GM21529 (cell line): Measurements from ENCODE around the gene JTB.
"Not testable (repeated sequence)": the region's sequence is repeated elsewhere in the genome, so short reads cannot be mapped to it uniquely, and the experiment has no call there.

Source experiments
- ATAC-seq: cut with Tn5 transposase; IDR thresholded peaks from one replicate; pipeline ENCODE4 v1.9.1; 2021; ENCODE audit not compliant: unreplicated experiment

The JTB gene

DNA sequence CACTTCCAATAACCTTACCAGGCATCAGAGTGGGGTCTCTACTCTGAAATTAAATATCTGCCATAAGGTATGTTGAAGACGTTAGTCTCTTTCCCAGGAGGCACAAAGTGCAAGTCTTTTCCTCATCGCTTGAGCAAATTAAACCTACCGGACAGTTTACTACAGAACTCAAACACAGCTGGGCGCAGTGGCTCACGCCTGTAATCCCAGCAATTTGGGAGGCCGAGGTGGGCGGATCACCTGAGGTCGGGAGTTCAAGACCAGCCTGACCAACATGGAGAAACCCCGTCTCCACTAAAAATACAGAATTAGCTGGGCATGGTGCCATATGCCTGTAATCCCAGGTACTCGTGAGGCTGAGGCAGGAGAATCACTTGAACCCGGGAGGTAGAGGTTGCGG is 1.6 kb upstream of the JTB start:
- not testable (repeated sequence) for ATAC-seq

- ATAC-seq: no peak
Measured at GRCh38 chr1:153978274-153978909, 918 bp upstream of the JTB start.

- no peak for ATAC-seq
Measured at GRCh38 chr1:153976819-153977249, 640 bp downstream of the JTB start.

- ATAC-seq: no peak
Measured at GRCh38 chr1:153973525-153973924, 3.9 kb downstream of the JTB start.

DNA sequence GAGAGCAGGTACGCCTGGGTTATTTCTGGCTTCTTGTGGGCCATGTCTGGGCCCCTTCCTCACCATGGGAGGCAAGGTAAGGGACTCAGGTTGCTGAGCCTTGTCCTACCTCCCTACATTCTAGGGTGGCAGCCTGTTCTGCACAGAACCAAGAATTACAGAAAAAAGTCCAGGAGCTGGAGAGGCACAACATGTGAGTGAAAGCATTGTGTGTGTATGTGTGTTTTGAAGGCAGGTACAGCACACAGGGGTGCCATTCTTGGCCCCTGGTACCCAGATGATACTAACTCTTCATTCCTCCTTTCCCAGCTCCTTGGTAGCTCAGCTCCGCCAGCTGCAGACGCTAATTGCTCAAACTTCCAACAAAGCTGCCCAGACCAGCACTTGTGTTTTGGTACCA is 4.4 kb downstream of the JTB start:
- ATAC-seq: no peak

GRCh38 chr1:153970346-153970745 is 7.1 kb downstream of the JTB start:
- ATAC-seq: no peak

DNA sequence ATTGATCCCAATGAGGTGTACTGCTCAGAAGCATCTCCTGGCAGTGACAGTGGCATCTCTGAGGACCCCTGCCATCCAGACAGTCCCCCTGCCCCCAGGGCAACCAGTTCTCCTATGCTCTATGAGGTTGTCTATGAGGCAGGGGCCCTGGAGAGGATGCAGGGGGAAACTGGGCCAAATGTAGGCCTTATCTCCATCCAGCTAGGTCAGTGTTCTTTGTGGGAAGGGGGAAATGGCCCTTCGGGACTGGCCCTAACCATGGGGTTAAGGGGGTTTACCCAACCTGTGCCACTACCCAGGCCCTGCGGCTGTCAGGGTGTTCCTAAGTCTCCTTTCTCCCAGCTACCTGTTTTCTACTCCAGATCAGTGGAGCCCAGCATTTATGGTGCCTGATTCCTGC is 8.5 kb downstream of the JTB start:
- no peak for ATAC-seq

DNA sequence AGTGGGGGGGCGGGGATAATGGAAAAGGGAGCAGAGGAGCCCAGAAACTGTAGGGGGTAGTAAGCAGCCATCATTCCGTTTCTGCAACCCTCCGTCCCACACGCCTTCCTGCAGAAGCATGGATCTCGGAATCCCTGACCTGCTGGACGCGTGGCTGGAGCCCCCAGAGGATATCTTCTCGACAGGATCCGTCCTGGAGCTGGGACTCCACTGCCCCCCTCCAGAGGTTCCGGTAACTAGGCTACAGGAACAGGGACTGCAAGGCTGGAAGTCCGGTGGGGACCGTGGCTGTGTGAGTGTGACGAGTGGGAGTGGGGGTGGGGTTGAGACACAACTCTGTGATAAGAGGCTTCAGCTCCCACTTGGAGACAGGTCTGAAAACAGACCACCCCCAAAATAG is 9.1 kb downstream of the JTB start:
- no peak for ATAC-seq

GRCh38 chr1:153968000-153968363 is 9.5 kb downstream of the JTB start:
- no peak for ATAC-seq

DNA sequence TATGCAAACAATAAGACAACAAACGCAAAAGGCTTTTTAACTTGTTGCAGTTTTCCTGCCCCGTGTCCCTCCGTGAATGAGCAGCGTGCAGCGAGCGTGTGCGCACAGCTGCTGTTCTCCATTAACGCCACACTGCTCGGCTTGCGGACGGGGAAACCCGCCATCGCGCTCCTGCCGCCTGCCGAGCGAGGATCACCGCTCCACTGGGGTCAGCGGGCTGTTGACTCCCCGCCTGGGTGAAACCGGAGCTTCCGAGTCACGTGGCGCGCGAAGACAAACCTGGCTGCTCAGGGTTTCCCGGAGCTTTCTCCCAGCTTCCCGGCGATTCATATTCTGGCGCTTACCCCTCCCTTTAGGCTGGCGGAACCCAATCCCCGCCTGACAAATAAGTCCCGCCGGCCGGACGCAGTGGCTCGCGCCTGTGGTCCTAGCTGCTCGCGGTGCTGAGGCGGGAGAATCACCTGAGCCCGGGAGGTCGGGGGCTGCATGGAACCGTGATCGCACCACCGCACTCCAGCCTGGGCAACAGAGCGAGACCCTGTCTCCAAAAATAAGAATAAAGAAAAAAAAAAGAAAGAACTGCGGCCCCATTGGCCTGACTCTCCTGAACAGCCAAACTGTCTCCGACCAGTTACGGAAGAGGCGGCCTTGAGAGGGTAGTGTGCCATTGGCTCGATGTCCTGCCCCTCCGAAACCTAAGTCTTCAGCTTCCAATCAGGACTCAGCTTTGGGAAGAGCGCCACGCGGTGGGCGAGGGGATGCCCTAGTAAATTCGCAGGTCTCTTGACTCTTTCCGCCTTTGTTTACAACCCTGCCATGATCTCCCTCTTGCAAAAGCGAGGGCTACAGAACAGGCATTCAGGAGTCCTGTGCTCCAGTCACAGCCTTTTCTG is 10.1 kb downstream of the JTB start, which contains the start of gene CREB3L4:
Gene CREB3L4, plus strand, starts transcription at position 796 of the 893 bp plus-strand sequence. CDS start 624 bp downstream, outside the sequence.
- ATAC-seq: peak; percentile 72

DNA sequence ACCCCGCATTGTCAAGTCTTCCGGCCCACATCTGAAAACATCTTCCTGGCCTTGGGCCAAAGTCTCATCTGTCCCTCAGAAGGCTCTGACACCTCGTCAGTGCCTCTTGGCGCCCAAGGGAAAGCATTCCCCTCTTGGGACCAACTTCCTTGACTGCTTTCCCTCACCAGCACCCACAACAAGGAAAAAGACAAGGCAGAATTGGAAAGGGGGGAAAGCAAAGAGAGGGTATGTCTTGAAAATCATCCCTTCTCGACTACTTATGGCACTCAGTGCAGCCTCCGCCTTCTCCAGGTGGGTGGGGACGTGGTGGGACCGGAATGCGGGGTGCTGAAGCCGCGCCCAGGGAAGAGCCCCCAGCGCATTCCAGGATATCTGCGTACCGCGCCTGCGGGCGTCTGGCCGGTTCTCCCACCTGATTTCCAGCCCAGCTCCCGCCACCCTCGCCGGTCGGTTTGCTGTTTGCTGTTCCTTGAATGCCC is 13.6 kb downstream of the JTB start:
- no peak for ATAC-seq

DNA sequence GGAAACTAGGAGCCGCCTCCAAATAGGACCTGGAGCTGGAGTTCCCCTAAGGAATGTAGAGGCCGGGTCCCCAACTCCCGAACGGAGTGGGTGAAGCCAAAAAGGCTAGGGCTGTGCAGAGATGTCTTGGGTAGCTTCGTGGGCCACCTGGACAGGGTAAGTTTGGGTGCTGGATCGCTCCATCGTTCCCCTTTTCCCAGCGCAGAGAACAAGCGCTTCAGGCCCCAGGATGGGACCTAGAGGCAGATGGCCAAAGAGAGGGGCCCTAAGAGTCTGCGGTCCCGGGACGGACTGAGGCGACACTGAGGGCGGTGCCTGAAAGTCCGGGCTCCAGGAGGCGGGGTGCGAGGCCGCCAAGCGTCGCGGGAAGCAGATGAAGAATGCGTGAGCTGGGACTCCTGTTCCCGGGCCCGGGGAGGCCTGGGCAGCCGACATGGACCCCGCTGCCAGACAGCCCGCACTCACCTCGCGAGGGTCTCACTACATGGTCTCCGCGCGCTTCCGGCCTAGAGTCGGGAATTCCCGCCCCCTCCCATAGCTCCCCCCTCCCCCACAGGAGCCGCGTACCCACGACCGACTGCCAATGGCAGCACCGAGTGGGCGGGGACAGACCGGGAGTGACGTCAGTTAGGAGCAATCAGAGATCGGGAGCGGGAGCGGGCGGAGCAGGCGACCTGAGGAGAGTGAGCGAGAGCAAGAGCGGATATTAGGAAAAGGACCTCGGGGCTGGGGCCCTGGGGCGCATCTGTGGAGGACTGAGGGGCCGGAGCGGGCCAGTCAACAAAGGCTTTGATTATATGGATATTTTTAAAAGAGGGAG is 14.2 kb downstream of the JTB start, which contains the start of gene SLC39A1:
Gene SLC39A1, minus strand, starts transcription at position 508 of the 820 bp plus-strand sequence. CDS start 822 bp downstream, outside the sequence.
- peak; percentile 48 for ATAC-seq

DNA sequence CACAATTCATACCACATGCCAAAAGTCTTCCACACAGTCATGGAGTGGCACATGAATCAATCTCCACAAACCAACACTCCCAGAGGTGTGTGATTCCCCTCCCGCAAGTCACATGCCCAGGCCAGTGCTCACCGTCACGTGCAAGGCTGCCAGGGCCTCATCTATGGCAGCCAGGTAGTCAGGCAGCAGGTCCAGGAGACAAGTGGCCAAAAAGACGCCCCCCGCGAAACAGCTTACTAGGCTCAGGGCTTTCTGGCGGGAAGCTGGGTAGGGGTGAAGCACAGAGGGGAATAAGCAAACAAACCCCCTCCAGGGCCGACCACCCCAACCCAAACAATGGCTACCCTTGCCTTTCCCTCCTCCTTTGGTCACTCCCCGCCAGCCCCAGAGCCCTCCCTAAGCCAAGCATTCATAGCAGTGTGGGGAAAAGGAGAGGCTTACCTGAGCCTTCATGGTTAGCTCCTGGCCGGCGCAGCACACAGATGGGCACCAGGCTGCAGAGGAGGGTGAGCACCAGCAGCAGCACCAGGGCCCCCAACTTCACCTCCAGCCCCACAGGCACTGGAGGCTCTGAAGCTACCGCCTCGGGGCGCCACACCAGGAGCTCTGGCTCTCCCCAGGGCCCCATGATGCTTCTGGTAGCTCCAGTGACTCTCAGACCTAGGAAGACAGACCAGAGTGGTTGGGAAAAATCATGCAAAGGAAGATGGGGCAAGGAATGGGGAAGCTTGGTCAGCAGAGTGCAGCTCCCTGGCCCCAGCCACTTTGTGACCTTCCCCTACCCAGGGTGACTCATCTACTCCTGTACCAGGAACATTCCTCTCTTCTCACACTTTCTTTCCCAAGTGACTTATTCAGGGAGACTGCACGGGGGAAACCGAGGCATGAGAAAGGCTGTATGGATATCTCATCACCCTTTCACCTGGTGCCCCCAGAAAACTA is 15.1 kb downstream of the JTB start:
- no peak for ATAC-seq

- no peak for ATAC-seq
Measured at GRCh38 chr1:153961421-153961820, 16.1 kb downstream of the JTB start.

DNA sequence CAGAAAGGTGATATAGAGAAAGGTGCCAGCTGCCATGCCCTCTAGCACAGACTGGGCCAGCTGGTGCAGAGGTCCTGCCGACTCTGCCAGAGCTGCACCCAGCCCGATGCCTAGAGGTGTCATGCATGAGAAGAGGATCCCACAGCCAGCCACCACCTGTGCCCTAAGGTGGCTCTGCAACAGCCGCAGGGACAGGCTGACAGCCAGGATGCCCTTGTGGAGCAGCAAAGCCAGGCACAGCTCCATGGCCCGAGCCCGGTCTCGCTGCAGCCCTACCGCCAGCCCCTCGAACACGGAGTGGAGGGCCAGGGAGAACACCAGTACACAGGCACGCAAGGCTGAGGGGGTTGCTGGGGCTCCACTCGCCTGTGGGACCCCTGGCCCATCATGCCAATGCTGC is 17.3 kb downstream of the JTB start:
- ATAC-seq: no peak

DNA sequence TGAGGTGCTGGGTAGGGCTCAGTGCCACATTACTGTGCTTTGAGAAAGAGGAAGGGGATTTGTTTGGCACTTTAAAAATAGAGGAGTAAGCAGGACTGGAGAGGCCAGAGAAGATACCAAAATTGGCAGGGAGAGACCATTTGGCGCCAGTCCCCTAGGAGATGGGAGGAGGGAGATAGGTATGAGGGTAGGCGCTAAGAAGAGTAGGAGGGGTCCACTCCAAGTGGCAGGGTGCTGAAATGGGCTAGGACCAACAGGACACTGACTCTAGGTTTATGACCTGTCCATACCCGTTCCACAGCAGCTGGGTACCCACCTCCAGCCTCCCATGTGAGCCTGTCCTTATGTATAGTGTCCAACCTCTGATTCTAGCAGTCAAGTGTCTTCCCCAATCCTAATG is 18.0 kb downstream of the JTB start:
- ATAC-seq: no peak

DNA sequence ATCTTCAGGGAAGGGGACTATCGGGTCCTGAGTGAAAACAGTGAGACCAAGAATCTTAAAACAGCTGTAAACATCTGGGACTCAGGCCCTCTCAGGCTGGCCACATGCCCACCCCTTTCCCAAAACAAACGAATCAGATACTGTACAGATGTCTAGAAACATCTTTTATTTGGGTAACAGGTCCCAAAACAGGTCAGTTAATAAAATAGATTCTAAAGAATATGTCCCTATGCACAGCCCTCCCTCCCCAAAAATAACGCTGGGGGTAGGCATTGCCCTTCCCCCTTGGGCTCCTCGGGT is 18.6 kb downstream of the JTB start:
- ATAC-seq: no peak

DNA sequence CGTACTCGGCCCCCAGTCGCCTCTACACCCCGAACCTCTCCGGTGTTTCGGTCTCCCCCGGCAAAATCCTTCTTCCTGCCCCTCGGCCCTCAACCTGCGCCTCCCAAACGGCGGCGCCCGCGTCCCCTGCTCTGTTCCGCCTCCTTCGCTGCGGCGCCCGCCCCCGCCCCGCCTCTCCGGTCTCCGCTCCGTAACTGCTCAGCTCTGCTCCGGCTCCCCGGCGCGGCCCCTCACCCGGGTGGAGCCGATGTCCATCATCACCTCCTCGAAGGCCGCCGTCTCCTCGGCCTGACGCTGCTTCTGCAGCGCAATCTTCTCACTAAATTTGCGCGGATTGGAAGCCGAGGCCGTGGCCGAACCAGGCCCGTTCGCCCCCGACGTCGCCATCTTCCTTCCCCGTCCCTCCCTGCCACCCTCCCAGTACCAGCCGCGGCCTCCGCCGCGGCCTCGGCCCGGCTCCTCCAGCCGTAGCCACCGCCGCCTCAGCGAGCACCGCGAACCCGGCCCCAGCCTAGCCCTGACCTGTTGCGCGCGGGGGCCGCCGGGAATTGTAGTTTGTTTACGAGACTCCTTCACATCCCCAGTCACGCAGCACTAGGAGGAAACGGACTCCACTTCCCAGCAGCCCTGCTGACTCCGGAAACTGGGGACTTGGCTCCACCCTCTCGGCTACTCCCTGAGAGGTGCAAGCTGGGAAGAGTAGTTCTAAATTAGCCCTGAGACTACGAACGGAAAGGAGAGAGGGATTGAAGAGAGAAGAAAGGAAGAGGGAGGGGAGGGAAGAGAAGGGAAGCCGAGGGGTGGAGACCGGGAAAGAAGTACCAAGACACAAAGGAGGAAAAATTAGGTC is 19.1 kb downstream of the JTB start, which contains the start of gene CRTC2:
Gene CRTC2, minus strand, starts transcription at position 502 of the 850 bp plus-strand sequence. Its CDS starts 115 bp downstream, at position 387.
- ATAC-seq: peak; percentile 68

- no peak for ATAC-seq
Measured at GRCh38 chr1:153957744-153958110, 19.7 kb downstream of the JTB start.
